ENCODE measurements around the gene TMEM161B.
"Not testable (repeated sequence)": the region's sequence is repeated elsewhere in the genome, so short reads cannot be mapped to it uniquely, and the experiment has no call there.

Gene TMEM161B

DNA sequence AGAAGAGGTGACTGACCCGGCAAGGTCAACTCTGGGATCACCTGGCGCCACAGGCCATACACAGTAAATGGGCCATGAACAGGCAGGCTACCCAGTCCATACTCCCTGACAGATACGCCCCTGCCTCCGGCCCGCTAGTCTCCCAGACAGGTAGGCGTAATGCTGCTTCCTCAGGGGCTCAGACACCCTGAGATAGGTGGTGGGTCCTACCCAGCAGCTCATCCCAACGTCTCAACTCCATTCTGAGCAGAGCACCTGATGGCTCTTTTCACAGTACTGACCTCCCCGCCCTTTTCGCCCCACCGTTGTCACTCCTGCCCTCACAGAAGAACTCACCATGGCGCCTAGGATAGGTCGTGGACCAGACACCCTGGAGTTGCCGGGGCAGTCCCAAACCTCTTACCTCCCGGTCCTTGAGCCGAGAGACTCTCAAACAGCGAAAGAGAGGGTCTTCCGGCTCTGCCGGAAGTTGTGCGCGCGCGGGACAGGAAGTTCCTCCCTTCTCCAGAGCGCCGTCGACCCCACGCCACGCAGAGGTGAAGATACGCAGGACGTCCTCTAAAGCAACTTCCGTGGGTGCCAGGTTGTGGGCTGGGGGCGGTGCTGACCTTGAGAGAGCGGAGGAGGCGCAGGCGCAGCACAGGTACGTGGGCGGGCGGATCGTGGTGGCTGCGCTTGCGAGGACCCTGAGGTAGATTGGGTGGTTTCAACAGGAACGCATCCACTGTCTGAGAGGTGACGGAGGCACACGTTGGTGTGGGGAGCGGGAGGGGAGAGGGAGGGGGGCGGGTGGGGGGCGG lies at the start of gene TMEM161B:
TMEM161B (minus strand) TSS at position 461 of the 800 bp plus-strand sequence; CDS start at position 339, 122 bp downstream.
- peak; percentile 95 for DNase-seq

DNA sequence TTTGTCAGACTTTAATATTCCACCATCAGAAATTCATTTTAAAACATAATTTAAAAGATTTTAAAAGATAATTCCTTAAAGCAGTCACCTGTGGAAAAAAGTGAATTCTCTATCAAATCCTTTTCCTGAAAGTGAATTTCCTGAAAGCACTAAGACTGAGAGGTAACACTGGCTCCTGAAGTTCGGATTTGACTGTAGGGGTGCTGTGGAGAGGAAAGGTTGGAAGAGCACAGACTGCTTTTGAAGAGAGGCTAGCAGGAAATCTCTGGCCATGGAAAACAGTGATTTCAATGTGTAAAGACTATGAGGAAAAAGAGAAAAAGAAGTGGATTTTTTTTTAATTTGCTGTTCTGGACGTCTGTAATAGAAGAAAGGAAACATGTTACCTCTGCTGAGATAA lies 35.7 kb upstream of the TMEM161B start:
- no peak for DNase-seq

DNA sequence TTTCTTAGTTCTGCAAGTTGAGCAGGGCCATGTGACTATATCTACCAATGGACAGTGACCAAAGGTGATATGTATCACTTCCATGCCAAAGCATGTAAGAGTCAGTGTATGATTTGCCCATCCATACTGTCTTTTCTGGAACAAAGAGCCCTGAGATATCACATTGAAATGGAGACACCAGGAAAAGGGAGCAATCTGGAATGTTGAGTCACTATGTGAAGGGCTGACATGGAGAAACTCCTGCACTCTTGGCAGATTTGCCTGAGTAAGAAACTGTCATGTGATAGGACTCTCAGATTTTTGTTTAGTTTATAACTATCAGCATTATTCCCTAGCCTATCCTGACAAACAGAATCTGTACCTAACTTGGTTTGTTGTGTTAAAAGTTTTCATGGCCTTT lies 29.8 kb upstream of the TMEM161B start:
- no peak for DNase-seq

DNA sequence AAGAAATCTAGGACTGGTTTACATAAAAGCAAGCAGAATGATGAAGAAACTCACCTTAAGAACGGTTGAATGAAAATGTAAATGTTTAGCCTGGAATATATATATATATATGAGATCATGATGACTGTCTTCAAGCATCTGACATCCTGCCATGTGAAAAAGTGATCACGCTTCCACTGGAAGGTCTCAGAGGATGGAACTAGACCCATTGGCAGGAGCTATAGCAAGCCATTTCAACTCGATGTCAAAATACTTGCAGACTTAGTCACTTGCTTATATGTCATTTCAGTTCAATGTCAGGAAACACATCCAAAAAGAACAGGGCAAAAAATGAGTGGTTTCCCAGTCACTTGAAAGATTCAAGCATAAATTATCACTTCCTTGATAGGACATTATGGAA lies 22.2 kb upstream of the TMEM161B start:
- no peak for DNase-seq

DNA sequence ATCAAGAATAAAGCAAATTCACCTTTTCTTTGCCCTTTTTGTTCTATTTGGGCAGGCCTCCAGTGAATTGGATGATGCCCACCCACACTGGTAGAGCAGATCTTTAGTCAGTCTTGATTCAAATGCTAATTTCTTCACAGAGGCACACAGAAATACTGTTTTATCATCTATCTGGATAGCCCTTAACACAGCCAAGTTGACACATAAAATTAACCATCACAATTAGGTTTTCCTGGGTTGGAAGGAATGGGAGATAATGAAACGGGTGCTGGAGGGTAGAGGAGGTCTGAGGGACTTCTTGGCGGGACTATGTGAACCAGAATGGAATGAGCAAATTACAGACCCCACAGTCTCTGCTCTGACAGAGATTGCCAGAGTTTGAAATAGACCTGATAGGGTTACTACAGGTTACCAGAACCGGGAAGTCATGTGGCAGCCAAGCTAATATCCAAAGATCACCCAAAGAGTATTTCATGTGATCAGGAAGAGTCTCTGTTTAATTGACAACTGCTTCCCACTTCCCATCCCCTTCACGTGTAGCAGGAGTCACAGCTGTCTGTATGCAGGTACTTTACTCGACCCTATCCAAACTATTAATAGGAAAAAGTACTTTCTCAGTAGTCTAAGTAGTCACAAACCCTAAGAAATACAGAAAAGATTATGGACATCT lies 20.0 kb upstream of the TMEM161B start:
- DNase-seq: no peak

DNA sequence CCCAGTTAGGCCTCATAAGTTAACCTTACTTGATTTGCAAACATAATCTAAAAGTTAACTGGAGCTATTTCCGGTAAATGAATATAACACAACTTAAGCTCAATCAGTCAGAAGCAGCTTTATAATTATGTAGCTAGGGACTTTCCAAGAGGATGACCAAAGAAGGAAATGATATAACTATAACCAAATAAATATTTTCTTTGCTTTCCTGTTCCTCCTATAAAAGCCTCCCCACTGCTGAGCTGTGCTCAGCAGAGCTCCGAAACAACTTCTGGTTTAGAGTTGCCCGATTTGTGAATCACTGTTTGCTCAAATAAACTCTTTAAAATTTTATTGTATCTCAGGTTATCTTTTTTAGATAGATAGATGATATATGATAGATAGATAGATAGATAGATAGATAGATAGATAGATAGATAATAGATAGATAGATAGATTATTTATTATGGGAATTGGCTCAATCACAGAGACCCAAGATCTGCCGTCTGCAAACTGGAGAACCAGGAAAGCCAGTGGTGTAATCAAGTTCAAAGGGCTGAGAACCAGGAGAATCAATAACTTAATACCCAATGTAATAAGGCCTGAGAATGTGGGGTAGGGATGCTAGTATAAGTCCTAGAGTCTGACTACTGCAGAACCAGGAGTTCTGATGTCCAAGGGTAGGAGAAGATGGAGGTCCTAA lies 19.3 kb upstream of the TMEM161B start:
- no peak for DNase-seq

DNA sequence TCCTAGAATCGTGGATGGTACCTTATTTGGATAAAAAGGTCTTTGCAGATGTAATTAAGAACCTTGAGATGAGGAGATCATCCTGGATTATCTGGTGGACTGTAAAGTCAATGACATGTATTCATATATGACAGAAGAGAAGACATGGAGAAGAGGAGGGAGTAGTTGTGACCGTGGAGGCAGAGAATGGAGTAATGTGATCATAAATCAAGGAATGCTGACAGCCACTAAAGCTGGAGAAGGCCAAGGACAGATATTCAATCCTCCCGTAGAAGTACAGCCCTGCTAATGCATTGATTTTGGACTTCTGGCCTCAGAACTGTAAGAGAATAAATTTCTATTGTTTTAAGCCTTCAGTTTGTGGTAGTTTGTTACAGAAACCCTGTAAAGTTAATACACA lies 18.7 kb upstream of the TMEM161B start:
- no peak for DNase-seq

DNA sequence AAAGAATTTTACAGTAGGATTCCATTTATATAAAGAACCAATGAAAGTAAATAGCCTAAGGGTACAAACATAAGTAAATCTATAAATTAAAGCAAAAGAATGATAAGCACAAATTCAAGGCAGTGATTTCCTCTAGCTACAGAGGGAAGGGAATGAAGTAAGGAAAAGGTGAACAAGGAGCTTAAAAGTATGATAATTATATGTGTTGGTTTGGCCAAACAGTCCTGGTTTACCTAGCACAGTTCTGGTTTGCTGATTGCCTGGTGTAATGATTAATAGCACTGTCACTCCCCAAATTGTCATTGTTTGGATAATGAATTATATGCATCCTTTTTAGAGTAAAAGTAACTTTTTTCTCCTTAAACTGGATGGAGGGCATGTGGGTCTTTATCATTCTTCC lies 15.0 kb upstream of the TMEM161B start:
- DNase-seq: no peak

DNA sequence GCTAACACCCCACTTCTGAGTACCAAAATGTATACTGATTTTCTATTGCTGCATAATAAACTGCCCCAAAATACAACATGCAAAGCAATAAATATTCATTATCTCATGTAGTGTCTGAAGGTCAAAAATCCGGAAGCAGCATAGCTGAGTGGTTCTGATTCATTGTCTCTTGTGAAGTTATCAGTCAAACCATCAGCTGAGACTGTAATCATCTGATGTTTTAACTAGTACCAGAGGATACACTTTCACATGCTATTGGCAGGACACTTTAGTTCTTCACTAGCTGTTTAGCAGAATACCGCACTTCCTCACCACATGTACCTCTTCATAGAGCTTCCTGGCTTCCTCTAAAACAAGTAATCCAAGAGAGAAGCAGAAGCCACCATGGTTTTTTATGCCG lies 12.7 kb upstream of the TMEM161B start:
- DNase-seq: no peak

DNA sequence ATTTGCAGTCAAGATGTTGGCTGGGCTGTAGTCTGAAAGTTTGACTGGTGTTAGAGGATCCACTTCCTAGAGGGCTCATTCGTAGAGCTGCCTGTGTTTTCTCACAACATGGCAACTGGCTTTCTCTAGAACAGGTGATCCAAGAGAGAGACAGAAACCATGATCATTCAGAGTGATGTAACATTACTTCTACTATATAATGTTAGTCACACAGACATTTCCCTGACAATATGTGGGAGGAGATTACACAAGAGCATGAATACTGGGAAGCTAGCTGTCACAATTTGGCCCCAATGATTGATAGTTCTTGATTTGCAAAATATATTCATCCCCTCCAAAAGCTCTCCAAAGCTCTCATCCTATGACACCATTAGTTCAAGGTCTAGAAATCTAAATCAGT lies 10.9 kb upstream of the TMEM161B start:
- DNase-seq: no peak

DNA sequence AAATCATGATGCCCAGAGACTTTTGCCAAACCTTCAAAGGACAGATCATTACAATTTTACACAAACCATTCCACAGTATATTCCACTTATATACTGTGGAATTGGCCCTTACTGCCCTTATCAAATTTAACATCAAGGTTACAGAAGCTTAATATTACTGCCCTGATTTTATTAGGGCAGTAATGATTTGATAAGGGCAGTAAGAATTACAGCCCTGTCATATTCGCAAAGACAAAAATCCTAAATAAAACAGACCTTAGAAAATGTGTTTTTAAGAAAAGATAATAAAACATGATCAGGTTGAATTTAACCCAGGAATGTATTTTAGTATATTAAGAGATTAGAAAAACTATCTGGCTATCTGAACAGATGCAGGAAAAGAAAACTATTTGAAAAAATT lies 7.7 kb upstream of the TMEM161B start:
- no peak for DNase-seq

DNA sequence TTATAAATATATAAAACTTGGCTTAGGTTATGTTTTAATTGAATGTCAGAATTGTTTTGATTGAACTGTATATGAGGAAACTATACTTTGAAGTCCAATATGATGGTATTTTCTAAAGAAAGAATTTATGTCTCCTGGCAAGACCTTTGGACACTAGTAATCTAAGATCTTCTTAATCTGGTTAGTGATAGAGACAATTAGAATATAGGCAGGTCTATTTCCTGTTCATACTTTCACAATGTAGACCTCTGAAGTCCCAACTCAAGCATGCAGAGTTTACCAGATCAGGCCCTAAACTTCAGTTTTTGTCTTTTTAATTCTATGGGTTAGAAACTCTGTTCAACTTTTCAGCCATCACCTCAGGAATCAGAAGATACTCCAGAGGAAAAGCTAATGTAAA lies 6.9 kb upstream of the TMEM161B start:
- DNase-seq: no peak

DNA sequence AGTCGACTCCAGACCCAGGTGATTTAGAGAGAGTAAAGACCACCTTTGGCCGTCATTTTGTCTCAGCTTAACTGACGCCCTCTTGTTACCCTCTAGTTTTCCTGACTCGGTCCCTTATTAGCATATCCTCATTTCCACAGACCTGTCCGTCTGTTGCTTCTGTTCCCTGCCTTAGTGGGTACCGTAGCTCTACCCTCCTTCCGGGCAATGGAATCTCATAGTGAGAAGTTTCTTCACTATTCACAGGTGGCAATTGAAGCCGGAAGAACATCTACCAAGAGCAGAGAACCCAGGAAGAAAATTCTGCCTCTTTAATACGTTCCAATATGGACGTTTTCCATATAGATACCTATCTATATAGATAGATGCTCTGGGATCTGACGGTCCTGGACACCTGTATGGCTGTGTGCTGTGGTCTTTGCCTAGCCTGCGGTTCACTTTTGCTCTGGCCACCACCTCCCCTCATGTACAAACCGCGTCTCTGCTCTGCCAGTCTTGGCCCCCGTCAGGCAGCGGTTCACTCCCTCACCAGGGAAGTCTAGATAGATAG lies 652 bp upstream of the TMEM161B start:
- no peak for DNase-seq

DNA sequence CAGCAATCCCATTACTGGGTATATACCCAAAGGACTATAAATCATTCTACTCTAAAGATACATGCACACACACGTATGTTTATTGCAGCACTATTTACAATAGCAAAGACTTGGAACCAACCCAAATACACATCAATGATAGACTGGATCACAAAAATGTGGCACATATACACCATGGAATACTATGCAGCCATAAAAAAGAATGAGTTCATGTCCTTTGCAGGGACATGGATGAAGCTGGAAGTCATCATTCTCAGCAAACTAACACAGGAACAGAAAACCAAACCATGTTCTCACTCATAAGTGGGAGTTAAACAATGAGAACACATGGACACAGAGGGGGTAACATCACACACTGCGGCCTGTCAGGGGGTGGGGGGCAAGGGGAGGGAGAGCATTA lies 4.1 kb downstream of the TMEM161B start:
- not testable (repeated sequence) for DNase-seq

DNA sequence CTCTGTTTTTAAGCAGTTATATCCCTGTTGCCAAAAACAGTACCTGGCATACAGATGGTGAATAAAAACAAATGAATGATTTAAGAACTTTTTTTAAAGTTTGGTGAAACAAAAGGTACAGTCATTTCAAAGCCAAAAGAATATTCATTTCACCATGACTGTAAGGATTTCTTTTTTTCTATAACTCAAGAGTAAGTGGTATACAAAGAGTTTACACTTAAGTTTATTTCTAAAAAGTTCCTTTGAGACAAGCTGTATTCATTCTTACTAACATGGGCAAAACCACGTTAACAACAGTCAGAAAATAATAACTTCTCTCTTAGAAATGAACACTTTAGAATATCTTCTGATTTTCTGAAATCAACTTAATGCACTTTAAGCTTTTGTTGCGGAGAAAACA lies 5.3 kb downstream of the TMEM161B start:
- DNase-seq: no peak

DNA sequence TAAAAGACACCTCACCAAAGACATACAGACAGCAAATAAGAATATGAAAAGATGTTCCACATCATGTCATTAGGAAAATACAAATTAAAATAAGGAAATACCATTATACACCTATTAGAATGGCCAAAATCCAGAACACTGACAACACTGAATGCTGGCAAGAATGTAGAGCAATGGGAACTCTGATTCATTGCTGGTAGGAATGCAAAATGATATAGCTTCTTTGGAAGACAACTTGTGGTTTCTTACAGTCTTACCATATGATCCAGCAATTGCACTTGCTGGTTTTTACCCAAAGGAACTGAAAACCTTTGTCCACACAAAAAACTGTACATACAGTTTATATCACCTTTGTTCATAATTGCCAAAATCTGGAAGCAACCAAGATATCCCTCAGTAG lies 6.5 kb downstream of the TMEM161B start:
- DNase-seq: no peak

DNA sequence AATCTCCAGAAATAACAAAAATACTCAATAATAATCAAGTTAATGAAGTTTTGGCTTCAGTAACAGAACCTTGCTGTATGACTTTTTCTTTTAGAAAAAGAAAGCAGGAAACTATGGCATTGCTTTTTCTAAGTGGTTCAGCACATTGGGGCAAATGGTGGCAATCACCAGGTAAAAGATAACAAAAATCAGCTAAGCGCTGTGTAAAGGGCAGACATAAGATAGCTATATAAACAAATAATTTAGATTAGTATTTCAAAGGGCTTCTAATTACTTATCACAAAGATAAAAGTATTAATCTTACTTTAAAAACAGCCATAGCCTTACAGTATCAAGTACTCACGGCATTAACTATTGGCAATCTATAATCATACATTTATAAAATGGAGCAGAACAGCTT lies 10.0 kb downstream of the TMEM161B start:
- DNase-seq: no peak

DNA sequence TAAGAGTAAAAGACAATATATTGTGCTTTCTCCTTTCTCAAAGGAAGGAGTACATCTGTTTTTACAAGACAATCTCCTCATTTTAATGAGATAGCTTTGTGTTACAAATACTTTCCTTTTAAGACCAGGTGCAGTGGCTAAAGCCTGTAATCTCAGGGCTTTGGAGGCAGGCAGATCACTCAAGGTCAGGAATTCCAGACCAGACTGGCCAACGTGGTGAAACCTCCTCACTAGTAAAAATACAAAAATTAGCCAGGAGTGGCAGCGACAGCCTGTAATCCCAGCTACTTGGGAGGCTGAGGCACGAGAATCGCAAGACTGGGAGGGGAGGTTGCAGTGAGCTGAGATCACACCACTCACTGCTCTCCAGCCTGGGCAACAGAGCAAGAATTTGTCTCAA lies 11.8 kb downstream of the TMEM161B start:
- no peak for DNase-seq

DNA sequence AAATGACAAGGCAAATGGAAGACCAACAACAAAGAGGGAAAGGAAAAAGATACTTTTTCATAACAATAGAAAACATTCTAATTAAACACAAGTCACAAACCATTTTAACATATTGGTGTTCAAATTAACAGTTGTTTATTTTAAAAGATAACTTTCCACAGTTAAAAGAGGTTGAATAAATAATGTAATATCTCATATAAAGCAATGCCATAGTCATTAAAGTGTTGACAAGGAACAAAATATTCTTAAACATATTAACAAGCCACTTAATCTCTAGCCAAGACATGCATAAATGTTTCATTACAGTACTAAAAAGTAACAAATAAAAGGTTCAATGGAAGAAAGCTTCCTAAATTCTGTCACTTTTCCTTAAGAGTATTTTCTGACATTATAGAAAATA lies 12.6 kb downstream of the TMEM161B start:
- no peak for DNase-seq

DNA sequence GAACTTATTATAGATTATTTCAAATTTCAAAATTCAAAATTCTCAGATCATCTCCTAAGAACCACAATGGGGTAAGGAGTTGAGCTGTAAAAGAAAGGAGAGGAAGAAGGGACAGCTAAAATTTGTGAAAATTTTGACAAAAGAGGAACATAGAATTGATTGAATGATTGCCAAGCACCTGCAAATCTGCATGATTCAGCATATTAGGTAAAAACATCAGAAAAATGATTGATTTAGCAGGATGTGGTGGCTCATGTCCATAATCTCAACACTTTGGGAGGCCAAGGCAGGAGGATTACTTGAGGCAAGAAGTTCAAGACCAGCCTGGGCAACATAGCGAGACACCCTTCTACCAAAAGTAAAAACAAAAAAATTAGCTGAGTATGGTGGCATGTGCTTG lies 14.3 kb downstream of the TMEM161B start:
- DNase-seq: no peak

DNA sequence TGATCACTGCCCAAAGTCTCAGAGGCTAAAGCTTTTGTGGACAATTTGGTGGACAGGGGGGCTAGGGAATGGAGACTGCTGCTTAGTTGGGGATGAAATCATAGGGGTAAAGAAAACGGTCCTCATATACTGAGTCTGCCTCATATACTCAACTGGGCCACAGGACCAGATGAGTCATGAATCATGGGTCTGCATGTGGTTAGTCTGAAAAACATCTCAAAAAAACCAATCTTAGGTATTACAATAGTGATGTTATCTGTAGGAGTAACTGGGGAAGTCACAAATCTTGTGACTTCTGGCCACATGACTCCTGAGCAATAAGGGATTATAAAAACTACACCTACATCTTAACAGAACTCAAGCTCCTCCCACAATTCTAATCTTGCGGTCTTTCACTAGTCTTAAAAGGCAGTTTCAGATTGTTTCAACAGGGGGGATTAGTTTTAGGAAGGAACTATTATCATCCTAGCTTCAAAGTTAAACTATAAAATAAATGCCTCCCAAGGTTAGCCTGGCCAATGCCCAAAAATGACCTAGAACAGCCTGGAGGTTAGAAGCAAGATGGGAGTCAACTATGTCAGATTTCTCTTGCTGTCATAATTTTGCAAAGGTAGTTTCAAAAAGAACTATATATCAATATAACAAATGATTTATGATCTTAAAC lies 17.5 kb downstream of the TMEM161B start:
- DNase-seq: peak; percentile 23

DNA sequence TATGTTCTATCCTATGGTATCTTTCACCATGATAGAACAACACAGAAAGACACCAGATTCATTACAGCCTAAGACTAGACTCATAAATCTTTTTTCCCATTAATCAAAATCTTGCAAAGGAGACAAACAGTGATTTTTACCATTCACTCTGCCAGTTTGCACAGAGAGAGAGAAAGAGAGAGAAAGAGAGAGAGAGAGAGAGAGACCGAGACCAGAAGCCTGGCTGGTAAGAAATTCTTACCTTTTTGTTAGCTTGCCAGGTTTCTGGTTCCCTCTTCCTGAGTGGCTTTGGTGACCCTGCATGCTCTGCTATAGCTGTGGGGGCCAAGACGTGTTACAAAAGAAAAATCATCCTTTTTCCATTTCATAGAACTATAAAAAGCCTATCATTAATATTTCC lies 18.6 kb downstream of the TMEM161B start:
- no peak for DNase-seq

All from stimulated activated CD4-positive, alpha-beta T cell treated with anti-CD3 and anti-CD28 coated beads, Interleukin-4, amount 100 ng/mL, for 24 hours (primary cell).